Measurements from ENCODE around the gene DNAH7. TPM values are rescaled to one million over a fixed set of nuclear protein-coding genes. Genes with fewer than 3 reads are reported as not detected.

The DNAH7 gene
- total and polyA plus RNA-seq, 2 donors (not counting 1 experiment from before 2014, with no cell fraction given), result 0.01 to 0.05 TPM

- DNase-seq, result no peak
- H3K27ac ChIP-seq (ENCODE audit: low read length in 2 of 2), result no peak overlapping the region
- no peak for ATAC-seq (ENCODE audit: low read depth)
- H3K79me2 ChIP-seq (ENCODE audit: control insufficient read depth, insufficient read depth, low read length), result no peaks in the 10 kb centered on the region
- intact Hi-C loops (cut with micrococcal nuclease), result no loop called here
- ChIA-PET CTCF (no interaction called here), POLR2A (no interaction called here)
- no CpG with 5 or more reads among the region's 2 CpGs for WGBS (ENCODE audit: insufficient coverage)
- no peak for TF ChIP-seq CTCF (IDR thresholded peaks at IDR 0.05)
- TF ChIP-seq EZH2 (IDR thresholded peaks at IDR 0.05; ENCODE audit: borderline replicate concordance, insufficient read depth, low read depth, low read length, poor library complexity, severe bottlenecking), result no peak
- no peaks in the 10 kb centered on the region for H3K36me3 ChIP-seq (replicated peaks in 1 of 2; ENCODE audit: control extremely low read depth in 1 of 2, control insufficient read depth in 1 of 2, extremely low read depth in 1 of 2, insufficient read depth in 2 of 2, low read length in 1 of 2)
- no peaks in the 10 kb centered on the region for H4K20me1 ChIP-seq (ENCODE audit: control insufficient read depth, insufficient read depth, low read length, poor library complexity, severe bottlenecking)
- H3K9me3 ChIP-seq (ENCODE audit: control extremely low read depth in 1 of 3, control insufficient read depth in 2 of 3, insufficient read depth in 1 of 3, low read length in 2 of 3), result peaks cover 0 to 3% (median 0%) of the 10 kb centered on the region in 3 donors
- H3K4me3 Mint-ChIP-seq, result no peak overlapping the region
- H3K27ac Mint-ChIP-seq, result no peak overlapping the region
- no peaks in the 10 kb centered on the region for H3K9me3 Mint-ChIP-seq (ENCODE audit: insufficient read depth)
- no peak overlapping the region for H3K4me3 ChIP-seq (ENCODE audit: control extremely low read depth in 1 of 5, extremely low read depth in 1 of 5, insufficient read depth in 1 of 5, low read depth in 2 of 5, low read length in 4 of 5)
- no peaks in the 10 kb centered on the region for H3K27me3 ChIP-seq (replicated peaks in 1 of 4; ENCODE audit: control extremely low read depth in 1 of 4, control insufficient read depth in 3 of 4, insufficient read depth in 4 of 4, low read length in 3 of 4)
- no peaks in the 10 kb centered on the region for H3K4me1 Mint-ChIP-seq
- no peak overlapping the region for H2AFZ ChIP-seq (ENCODE audit: insufficient read depth, low read depth, low read length, poor library complexity, severe bottlenecking)
- no peak overlapping the region for H3K4me2 ChIP-seq (replicated peaks; ENCODE audit: low read depth, low read length, poor library complexity, severe bottlenecking)
- H3K9ac ChIP-seq (ENCODE audit: low read length), result no peak overlapping the region
- no peaks in the 10 kb centered on the region for H3K4me1 ChIP-seq (ENCODE audit: control insufficient read depth in 2 of 2, insufficient read depth in 2 of 2, low read length in 2 of 2)
- H3K27me3 Mint-ChIP-seq, result peaks cover 19% of the 10 kb centered on the region
These were observed 56.3 kb downstream of the DNAH7 start for GRCh38 chr2:196012314-196012713.

- Histone ChIP-seq H3K27ac (ENCODE audit: low read length in 2 of 2) (no peak overlapping the region), H2AFZ (ENCODE audit: insufficient read depth, low read depth, low read length, poor library complexity, severe bottlenecking) (no peak overlapping the region), H3K4me3 (ENCODE audit: control extremely low read depth in 1 of 5, extremely low read depth in 1 of 5, insufficient read depth in 1 of 5, low read depth in 2 of 5, low read length in 4 of 5) (no peak overlapping the region), H4K20me1 (ENCODE audit: control insufficient read depth, insufficient read depth, low read length, poor library complexity, severe bottlenecking) (no peaks in the 10 kb centered on the region), H3K79me2 (ENCODE audit: control insufficient read depth, insufficient read depth, low read length) (no peaks in the 10 kb centered on the region), H3K27me3 (replicated peaks in 1 of 4; ENCODE audit: control extremely low read depth in 1 of 4, control insufficient read depth in 3 of 4, insufficient read depth in 4 of 4, low read length in 3 of 4) (no peaks in the 10 kb centered on the region), H3K4me1 (ENCODE audit: control insufficient read depth in 2 of 2, insufficient read depth in 2 of 2, low read length in 2 of 2) (no peaks in the 10 kb centered on the region), H3K9me3 (ENCODE audit: control extremely low read depth in 1 of 3, control insufficient read depth in 2 of 3, insufficient read depth in 1 of 3, low read length in 2 of 3) (peaks cover 0 to 7% (median 1%) of the 10 kb centered on the region in 3 donors), H3K4me2 (replicated peaks; ENCODE audit: low read depth, low read length, poor library complexity, severe bottlenecking) (no peak overlapping the region), H3K9ac (ENCODE audit: low read length) (no peak overlapping the region), H3K36me3 (replicated peaks in 1 of 2; ENCODE audit: control extremely low read depth in 1 of 2, control insufficient read depth in 1 of 2, extremely low read depth in 1 of 2, insufficient read depth in 2 of 2, low read length in 1 of 2) (no peaks in the 10 kb centered on the region)
- H3K4me1 Mint-ChIP-seq, result no peaks in the 10 kb centered on the region
- DNase-seq, result no peak
- no peak for ATAC-seq (ENCODE audit: low read depth)
- POLR2A ChIA-PET, result no interaction called here
- TF ChIP-seq CTCF (IDR thresholded peaks at IDR 0.05), result no peak
- no peak for TF ChIP-seq EZH2 (IDR thresholded peaks at IDR 0.05; ENCODE audit: borderline replicate concordance, insufficient read depth, low read depth, low read length, poor library complexity, severe bottlenecking)
- intact Hi-C loops (cut with micrococcal nuclease), result no loop called here
- H3K4me3 Mint-ChIP-seq, result no peak overlapping the region
- no peak overlapping the region for H3K27ac Mint-ChIP-seq
- peaks cover 6% of the 10 kb centered on the region for H3K27me3 Mint-ChIP-seq
- H3K9me3 Mint-ChIP-seq (ENCODE audit: insufficient read depth), result no peaks in the 10 kb centered on the region
- 100% methylated on average over 1 of the region's 1 CpG for WGBS (ENCODE audit: insufficient coverage)
- CTCF ChIA-PET, result no interaction called here
These were observed 68.1 kb downstream of the DNAH7 start for GRCh38 chr2:196000551-196000950.
